NT2/D1 (cell line): ENCODE measurements around the gene FRMPD4.
A peak's percentile ranks its signal among the peaks of the same experiment; 100 is the strongest.

Experiments used
- DNase-seq: peaks from one replicate; pipeline ENCODE4 v3.0.0-alpha.2; 2011; ENCODE audit warnings: low read depth, low spot score
- H3K27me3 ChIP-seq: 2 replicates; pipeline ENCODE4 v1.6.0; 2011; ENCODE audit warnings: mild to moderate bottlenecking; ENCODE audit not compliant: insufficient read length, insufficient read depth
- H3K36me3 ChIP-seq: 2 replicates; pipeline ENCODE4 v1.6.1; 2011; ENCODE audit warnings: mild to moderate bottlenecking, low read length, mixed read lengths; ENCODE audit not compliant: insufficient read depth, insufficient read length
- H3K4me1 ChIP-seq: 2 replicates; pipeline ENCODE4 v1.5.1; 2011; ENCODE audit not compliant: insufficient read depth, insufficient read length
- H3K4me3 ChIP-seq: 2 replicates; pipeline ENCODE4 v1.5.1; 2011; ENCODE audit warnings: low read depth; ENCODE audit not compliant: insufficient read length
- H3K9ac ChIP-seq: 2 replicates; pipeline ENCODE4 v1.6.0; 2011; ENCODE audit warnings: low read depth; ENCODE audit not compliant: insufficient read length
- H3K9me3 ChIP-seq: 2 replicates; pipeline ENCODE4 v1.5.1; 2011; ENCODE audit warnings: mild to moderate bottlenecking, low read length; ENCODE audit not compliant: insufficient read depth
- SUZ12 ChIP-seq: IDR thresholded peaks from 2 replicates; pipeline ENCODE4 v1.6.1; 2011; ENCODE audit not compliant: insufficient read length, insufficient read depth; ENCODE audit errors: extremely low read depth
- YY1 ChIP-seq: IDR thresholded peaks from 2 replicates; pipeline ENCODE4 v1.6.1; 2011; ENCODE audit not compliant: insufficient read length, insufficient read depth
- ZNF274 ChIP-seq: IDR thresholded peaks from 2 replicates; pipeline ENCODE4 v1.6.1; 2011; ENCODE audit warnings: mild to moderate bottlenecking, low read depth, low read length

FRMPD4 gene

DNA sequence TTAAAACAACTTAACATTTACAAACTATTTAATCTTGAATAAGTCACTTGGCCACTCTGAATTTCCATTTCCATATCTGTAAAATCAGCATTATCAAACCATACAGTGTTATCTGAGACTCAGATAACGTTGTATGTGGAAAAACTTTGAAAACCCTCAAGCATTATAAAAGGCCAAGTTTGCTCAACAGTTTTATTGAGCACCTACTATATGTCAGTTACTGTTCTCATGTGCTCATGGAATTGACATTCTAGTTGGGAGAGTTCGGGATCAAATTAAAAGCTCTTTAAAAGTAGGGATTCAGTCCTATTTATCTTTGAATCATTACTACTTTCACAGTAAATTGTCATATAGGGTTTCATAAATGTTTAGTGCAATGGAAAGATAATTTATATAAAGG lies 97.9 kb downstream of the FRMPD4 start:
- no peaks in the 10 kb centered on the region for H3K9me3 ChIP-seq
- H3K27me3 ChIP-seq, result no peaks in the 10 kb centered on the region
- no peak overlapping the region for H3K4me3 ChIP-seq
- H3K4me1 ChIP-seq, result no peaks in the 10 kb centered on the region
- TF ChIP-seq SUZ12 (no peak), ZNF274 (no peak), YY1 (no peak)
- H3K36me3 ChIP-seq, result no peaks in the 10 kb centered on the region
- H3K9ac ChIP-seq, result no peak overlapping the region
- DNase-seq, result no peak

DNA sequence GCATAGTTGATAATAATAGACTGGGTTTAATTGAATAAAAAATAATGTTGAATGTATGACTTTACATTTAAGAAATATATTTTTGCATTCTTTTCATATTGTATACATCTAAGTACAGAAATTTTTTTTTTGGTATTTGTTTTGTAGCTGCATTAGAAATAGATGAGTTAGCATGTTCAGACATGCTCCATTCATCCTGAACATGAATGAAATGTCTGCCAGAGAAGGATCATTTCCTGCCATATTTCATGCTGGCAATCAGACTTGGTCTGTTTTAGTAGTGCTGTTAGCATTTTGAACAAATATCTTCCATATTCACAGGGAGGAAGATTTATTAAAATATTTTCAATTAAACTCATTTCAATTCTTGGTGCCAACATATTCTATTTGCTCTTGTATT lies 98.9 kb downstream of the FRMPD4 start:
- no peak for DNase-seq
- Histone ChIP-seq H3K27me3 (no peaks in the 10 kb centered on the region), H3K9ac (no peak overlapping the region), H3K36me3 (no peaks in the 10 kb centered on the region), H3K4me1 (no peaks in the 10 kb centered on the region), H3K9me3 (no peaks in the 10 kb centered on the region), H3K4me3 (no peak overlapping the region)
- TF ChIP-seq SUZ12 (no peak), YY1 (no peak), ZNF274 (no peak)

GRCh38 chrX:12237771-12238170 lies 99.5 kb downstream of the FRMPD4 start:
- no peak overlapping the region for H3K4me3 ChIP-seq
- no peaks in the 10 kb centered on the region for H3K9me3 ChIP-seq
- no peak for DNase-seq
- no peak overlapping the region for H3K9ac ChIP-seq
- TF ChIP-seq YY1 (no peak), SUZ12 (no peak), ZNF274 (no peak)
- H3K36me3 ChIP-seq, result no peaks in the 10 kb centered on the region
- H3K27me3 ChIP-seq, result no peaks in the 10 kb centered on the region
- H3K4me1 ChIP-seq, result no peaks in the 10 kb centered on the region

- Histone ChIP-seq H3K27me3 (no peaks in the 10 kb centered on the region), H3K9me3 (no peaks in the 10 kb centered on the region), H3K36me3 (no peaks in the 10 kb centered on the region), H3K4me3 (no peak overlapping the region), H3K9ac (no peak overlapping the region), H3K4me1 (no peaks in the 10 kb centered on the region)
- DNase-seq, result no peak
- TF ChIP-seq SUZ12, result no peak
- no peak for TF ChIP-seq YY1
- no peak for TF ChIP-seq ZNF274
Measured at GRCh38 chrX:12239356-12240082, 101.2 kb downstream of the FRMPD4 start.

GRCh38 chrX:12240491-12240890 lies 102.2 kb downstream of the FRMPD4 start:
- TF ChIP-seq SUZ12, result no peak
- TF ChIP-seq YY1, result no peak
- no peak for TF ChIP-seq ZNF274
- DNase-seq, result no peak
- no peaks in the 10 kb centered on the region for H3K27me3 ChIP-seq

DNA sequence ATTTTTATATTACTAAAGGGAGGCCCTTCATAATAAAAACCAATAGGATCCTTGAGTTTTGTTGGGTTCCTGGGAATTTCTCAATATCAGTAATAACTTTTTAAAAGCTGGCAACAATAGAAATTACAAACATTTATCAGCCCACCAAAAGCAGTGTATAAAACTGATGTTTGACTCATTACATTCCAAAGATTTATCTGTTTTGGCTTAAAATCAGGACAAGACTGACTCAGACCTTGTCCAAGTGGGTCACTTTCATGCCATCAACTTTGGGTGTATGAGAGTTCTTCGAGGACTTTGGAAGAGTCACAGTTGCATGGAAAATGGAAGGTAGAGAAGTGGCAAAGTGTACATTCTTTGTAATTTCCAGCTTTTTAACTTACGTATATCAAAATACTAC lies 102.8 kb downstream of the FRMPD4 start:
- Histone ChIP-seq H3K4me3 (no peak overlapping the region), H3K4me1 (no peaks in the 10 kb centered on the region), H3K9me3 (no peaks in the 10 kb centered on the region), H3K36me3 (no peaks in the 10 kb centered on the region), H3K9ac (no peak overlapping the region), H3K27me3 (no peaks in the 10 kb centered on the region)
- TF ChIP-seq YY1 (no peak), SUZ12 (no peak), ZNF274 (no peak)
- DNase-seq, result no peak

More at GRCh38 chrX:12240491-12240890, 102.2 kb downstream of the FRMPD4 start:
- Histone ChIP-seq H3K4me1 (no peaks in the 10 kb centered on the region), H3K36me3 (no peaks in the 10 kb centered on the region), H3K9ac (no peak overlapping the region), H3K9me3 (no peaks in the 10 kb centered on the region), H3K4me3 (no peak overlapping the region)

- peak; percentile 6 for DNase-seq
- no peak overlapping the region for H3K4me3 ChIP-seq
Measured at GRCh38 chrX:12245650-12246645, 107.7 kb downstream of the FRMPD4 start.

More at GRCh38 chrX:12245650-12246645, 107.7 kb downstream of the FRMPD4 start:
- H3K4me1 ChIP-seq, result no peaks in the 10 kb centered on the region
- H3K27me3 ChIP-seq, result no peaks in the 10 kb centered on the region
- H3K9me3 ChIP-seq, result no peaks in the 10 kb centered on the region
- TF ChIP-seq ZNF274 (no peak), YY1 (no peak), SUZ12 (no peak)
- no peaks in the 10 kb centered on the region for H3K36me3 ChIP-seq
- H3K9ac ChIP-seq, result no peak overlapping the region
